ENCODE data around the gene NAA20. TPM values are rescaled to one million over a fixed set of nuclear protein-coding genes. Genes with fewer than 3 reads are reported as not detected.

NAA20 gene
- total RNA-seq, 1 experiment from 2014 or later: 82.6 TPM

DNA sequence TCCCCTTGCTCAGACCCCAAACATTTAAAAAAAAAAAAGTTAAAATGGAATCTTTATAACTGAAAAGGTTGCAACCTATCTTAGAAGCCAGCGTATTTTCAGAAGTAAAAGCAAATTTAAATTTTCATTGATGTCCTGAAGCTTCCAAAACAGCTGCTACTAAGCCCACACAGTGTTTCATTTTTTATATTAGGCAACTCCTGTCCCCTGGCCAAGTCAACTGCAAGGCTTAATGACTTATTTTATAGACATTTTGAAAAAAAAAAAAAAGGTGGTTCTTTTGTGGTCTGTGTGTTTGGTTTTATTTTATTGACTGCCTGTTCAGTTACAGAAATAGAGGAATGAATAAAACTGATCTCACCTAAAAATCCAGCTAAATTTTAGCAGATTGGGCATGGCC is 48.2 kb downstream of the NAA20 start:
- intact Hi-C loops (cut with micrococcal nuclease; ENCODE audit: unreplicated experiment): no loop called here
- no TSS peak for BruUV-seq (replicated peaks)
- DNase-seq (ENCODE audit: low spot score): no peak
- no peaks in the 10 kb centered on the region for H3K4me1 ChIP-seq (ENCODE audit: insufficient read depth, low read length, poor library complexity, severe bottlenecking)
- peaks cover 43% of the 10 kb centered on the region for H3K27me3 ChIP-seq (replicated peaks; ENCODE audit: insufficient read depth, low read depth, low read length, poor library complexity)
- no peaks in the 10 kb centered on the region for H3K36me3 ChIP-seq (ENCODE audit: insufficient read depth, low read length, poor library complexity, severe bottlenecking)
- TF ChIP-seq, protein P1, sequence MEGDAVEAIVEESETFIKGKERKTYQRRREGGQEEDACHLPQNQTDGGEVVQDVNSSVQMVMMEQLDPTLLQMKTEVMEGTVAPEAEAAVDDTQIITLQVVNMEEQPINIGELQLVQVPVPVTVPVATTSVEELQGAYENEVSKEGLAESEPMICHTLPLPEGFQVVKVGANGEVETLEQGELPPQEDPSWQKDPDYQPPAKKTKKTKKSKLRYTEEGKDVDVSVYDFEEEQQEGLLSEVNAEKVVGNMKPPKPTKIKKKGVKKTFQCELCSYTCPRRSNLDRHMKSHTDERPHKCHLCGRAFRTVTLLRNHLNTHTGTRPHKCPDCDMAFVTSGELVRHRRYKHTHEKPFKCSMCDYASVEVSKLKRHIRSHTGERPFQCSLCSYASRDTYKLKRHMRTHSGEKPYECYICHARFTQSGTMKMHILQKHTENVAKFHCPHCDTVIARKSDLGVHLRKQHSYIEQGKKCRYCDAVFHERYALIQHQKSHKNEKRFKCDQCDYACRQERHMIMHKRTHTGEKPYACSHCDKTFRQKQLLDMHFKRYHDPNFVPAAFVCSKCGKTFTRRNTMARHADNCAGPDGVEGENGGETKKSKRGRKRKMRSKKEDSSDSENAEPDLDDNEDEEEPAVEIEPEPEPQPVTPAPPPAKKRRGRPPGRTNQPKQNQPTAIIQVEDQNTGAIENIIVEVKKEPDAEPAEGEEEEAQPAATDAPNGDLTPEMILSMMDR (conservative IDR thresholded peaks at IDR 0.05; ENCODE audit: low read depth, low read length): no peak
- no peak for TF ChIP-seq EZH2 (IDR thresholded peaks at IDR 0.05; ENCODE audit: borderline replicate concordance, low read depth, low read length, poor library complexity, severe bottlenecking)
- no peaks in the 10 kb centered on the region for H3K9me3 ChIP-seq (ENCODE audit: low read depth, low read length, poor library complexity, severe bottlenecking)
- ChIA-PET CTCF (no interaction called here), POLR2A (ENCODE audit: low non-redundant PET) (no interaction called here)
- no peak overlapping the region for H3K4me3 ChIP-seq (ENCODE audit: low read depth, low read length, poor library complexity, severe bottlenecking)
- H3K27ac ChIP-seq (ENCODE audit: low read depth, low read length, poor library complexity, severe bottlenecking): no peak overlapping the region

- POLR2A ChIA-PET (ENCODE audit: low non-redundant PET): no interaction called here
- no peak overlapping the region for H3K27ac ChIP-seq (ENCODE audit: low read depth, low read length, poor library complexity, severe bottlenecking)
- intact Hi-C loops (cut with micrococcal nuclease; ENCODE audit: unreplicated experiment): no loop called here
- H3K4me1 ChIP-seq (ENCODE audit: insufficient read depth, low read length, poor library complexity, severe bottlenecking): no peaks in the 10 kb centered on the region
- no TSS peak for BruUV-seq (replicated peaks)
- H3K27me3 ChIP-seq (replicated peaks; ENCODE audit: insufficient read depth, low read depth, low read length, poor library complexity): peaks cover 32% of the 10 kb centered on the region
- TF ChIP-seq, protein P1 (conservative IDR thresholded peaks at IDR 0.05; ENCODE audit: low read depth, low read length): no peak
- no peak for TF ChIP-seq EZH2 (IDR thresholded peaks at IDR 0.05; ENCODE audit: borderline replicate concordance, low read depth, low read length, poor library complexity, severe bottlenecking)
- H3K36me3 ChIP-seq (ENCODE audit: insufficient read depth, low read length, poor library complexity, severe bottlenecking): no peaks in the 10 kb centered on the region
- no peak for DNase-seq (ENCODE audit: low spot score)
- no peak overlapping the region for H3K4me3 ChIP-seq (ENCODE audit: low read depth, low read length, poor library complexity, severe bottlenecking)
- H3K9me3 ChIP-seq (ENCODE audit: low read depth, low read length, poor library complexity, severe bottlenecking): no peaks in the 10 kb centered on the region
- CTCF ChIA-PET: no interaction called here
These were observed 53.9 kb downstream of the NAA20 start for GRCh38 chr20:20070871-20071726.

DNA sequence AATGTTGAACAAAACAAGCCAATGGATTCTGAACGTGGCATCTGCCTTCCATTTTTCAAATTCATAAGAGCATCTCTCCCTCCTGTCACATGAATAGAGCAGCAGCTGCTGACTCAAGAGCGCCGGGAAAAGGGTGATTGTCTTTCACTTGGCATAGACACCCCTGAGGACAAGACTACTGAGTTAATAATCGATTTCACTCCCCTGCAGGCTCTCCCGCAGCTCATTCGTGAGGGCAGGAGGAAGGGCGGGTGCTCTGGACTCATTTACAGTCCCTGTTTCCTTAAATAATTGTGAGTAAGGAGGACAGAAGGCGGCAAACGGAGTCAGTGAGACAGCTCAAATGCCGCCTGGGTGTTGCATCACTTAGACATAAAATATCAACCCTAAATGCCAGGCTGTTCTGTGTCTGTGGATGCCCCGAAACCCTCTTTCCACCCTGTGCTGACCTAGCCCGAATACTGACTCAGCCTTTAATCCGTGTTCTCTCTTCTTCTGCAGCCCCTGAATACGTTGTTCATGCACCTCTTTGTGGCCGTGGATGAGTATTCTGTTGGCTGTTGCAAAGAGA is 56.7 kb downstream of the NAA20 start:
- Histone ChIP-seq H3K4me3 (ENCODE audit: low read depth, low read length, poor library complexity, severe bottlenecking) (no peak overlapping the region), H3K9me3 (ENCODE audit: low read depth, low read length, poor library complexity, severe bottlenecking) (no peaks in the 10 kb centered on the region), H3K27me3 (replicated peaks; ENCODE audit: insufficient read depth, low read depth, low read length, poor library complexity) (peaks cover 47% of the 10 kb centered on the region), H3K27ac (ENCODE audit: low read depth, low read length, poor library complexity, severe bottlenecking) (no peak overlapping the region), H3K4me1 (ENCODE audit: insufficient read depth, low read length, poor library complexity, severe bottlenecking) (no peaks in the 10 kb centered on the region), H3K36me3 (ENCODE audit: insufficient read depth, low read length, poor library complexity, severe bottlenecking) (no peaks in the 10 kb centered on the region)
- intact Hi-C loops (cut with micrococcal nuclease; ENCODE audit: unreplicated experiment): no loop called here
- BruUV-seq (replicated peaks): no TSS peak
- POLR2A ChIA-PET (ENCODE audit: low non-redundant PET): no interaction called here
- DNase-seq (ENCODE audit: low spot score): no peak
- no peak for TF ChIP-seq EZH2 (IDR thresholded peaks at IDR 0.05; ENCODE audit: borderline replicate concordance, low read depth, low read length, poor library complexity, severe bottlenecking)
- TF ChIP-seq, protein P1 (conservative IDR thresholded peaks at IDR 0.05; ENCODE audit: low read depth, low read length): no peak
- CTCF ChIA-PET: no interaction called here
